Measurements from ENCODE around the gene SLC22A17.
"Not testable (repeated sequence)": the region's sequence is repeated elsewhere in the genome, so short reads cannot be mapped to it uniquely, and the experiment has no call there.

- TF ChIP-seq EZH2 (IDR thresholded peaks at IDR 0.05; ENCODE audit: borderline replicate concordance): not testable (repeated sequence)
- TF ChIP-seq, protein P1, sequence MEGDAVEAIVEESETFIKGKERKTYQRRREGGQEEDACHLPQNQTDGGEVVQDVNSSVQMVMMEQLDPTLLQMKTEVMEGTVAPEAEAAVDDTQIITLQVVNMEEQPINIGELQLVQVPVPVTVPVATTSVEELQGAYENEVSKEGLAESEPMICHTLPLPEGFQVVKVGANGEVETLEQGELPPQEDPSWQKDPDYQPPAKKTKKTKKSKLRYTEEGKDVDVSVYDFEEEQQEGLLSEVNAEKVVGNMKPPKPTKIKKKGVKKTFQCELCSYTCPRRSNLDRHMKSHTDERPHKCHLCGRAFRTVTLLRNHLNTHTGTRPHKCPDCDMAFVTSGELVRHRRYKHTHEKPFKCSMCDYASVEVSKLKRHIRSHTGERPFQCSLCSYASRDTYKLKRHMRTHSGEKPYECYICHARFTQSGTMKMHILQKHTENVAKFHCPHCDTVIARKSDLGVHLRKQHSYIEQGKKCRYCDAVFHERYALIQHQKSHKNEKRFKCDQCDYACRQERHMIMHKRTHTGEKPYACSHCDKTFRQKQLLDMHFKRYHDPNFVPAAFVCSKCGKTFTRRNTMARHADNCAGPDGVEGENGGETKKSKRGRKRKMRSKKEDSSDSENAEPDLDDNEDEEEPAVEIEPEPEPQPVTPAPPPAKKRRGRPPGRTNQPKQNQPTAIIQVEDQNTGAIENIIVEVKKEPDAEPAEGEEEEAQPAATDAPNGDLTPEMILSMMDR (IDR thresholded peaks at IDR 0.05; ENCODE audit: poor library complexity): not testable (repeated sequence)
Measured at GRCh38 chr14:23400496-23401149, 47.9 kb upstream of the SLC22A17 start.

Data from hepatocyte (in vitro differentiated cells).